ENCODE measurements around the gene GPC1.

DNA sequence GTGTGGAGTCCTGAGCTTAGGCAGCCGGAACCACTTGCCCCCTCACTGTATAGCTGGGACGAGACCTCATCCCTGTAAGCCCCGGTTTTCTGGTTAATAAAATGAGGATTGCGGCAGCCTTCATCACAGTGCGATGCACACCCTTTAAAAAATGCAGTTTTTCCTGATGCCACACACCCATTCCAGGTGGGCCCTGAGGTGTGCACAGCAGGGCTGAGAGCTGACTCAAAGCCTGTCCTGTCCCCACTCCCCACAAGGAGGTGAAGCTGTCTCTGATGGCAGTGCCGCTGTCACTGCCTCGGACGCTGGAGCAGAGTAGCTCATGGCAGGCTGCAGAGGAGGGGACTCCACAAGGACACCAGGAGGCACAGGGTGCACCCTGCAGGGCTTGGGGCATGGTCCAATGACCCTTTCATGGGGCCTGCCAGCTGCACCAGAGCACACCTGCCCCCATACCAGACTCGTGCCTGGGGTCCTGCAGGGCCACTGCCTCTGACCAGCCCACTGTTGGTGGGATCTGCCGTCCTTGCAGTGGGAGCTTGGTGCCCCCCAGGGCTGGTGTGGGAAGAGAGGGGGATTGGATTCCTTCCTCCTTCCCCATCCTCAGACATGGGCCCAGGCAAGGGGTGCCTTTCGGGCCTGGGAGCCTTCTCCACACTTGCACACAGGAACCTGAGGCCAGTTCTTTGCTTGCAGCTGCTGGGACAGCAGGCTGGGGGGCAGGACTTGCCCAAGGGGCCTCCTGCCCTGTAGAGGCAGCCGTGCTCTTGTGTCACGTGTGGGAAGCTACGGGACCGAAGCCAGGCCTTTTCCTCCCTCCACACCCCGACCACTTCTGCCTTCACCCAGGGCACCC lies 22.8 kb downstream of the GPC1 start:
- TF ChIP-seq CTCF (IDR thresholded peaks at IDR 0.05) (no peak), POLR2A (IDR thresholded peaks at IDR 0.05) (no peak)

All from Peyer's patch (tissue), 4 donors.